ENCODE data around the gene TBC1D2B. TPM values are rescaled to one million over a fixed set of nuclear protein-coding genes. Genes with fewer than 3 reads are reported as not detected.

TBC1D2B gene
- total and polyA plus RNA-seq, 11 donors = 5.1 to 45.2 (median 10.1) TPM

DNA sequence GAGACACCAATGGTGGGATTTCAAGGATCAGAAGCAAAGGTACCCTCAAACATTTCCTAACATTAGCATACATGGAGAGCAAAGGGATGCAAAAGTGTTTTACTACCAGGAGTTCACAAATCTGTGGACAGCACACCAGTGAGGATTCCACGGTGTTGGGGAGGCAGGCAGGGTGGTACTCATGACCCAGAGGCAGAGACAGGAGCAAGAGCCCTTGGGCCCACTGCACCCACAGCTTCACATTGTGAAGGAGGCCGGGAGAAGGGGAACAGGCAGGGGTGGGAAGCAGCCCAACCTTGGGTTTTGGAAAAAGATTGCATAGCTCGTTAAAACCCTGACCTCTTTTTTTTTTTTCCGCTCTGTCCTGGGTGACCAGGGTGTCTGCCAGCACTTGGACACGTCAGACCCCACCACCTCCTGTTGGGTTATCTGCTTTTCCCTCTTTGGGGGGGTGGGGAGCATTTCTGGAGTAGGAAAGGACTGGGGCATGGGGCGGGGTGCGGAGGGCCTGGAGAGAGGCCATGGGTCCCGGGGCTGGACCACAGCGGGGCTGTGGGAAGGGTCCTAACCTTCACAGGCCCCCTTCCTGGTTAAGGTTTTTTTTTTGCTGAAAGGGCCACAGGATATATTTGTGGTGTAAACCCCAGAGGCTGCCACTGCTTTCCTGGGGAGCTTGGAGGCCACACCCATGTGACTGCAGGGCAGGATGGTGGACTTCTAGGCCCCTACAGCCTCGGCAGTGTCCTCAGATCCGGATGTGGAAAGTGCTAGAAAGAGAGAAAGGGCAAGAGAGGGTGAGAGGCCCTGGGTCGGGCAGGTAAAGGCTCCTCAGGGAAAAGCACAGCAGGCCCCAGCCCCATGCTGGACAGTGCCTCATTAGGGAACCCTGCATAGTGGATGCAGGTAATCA, 27.3 kb upstream of the TBC1D2B start:
- Histone ChIP-seq H3K27ac (peak overlapping the region in 1 of 12 donors; percentile 79), H3K27me3 (no peaks in the 10 kb centered on the region), H3K9me3 (no peaks in the 10 kb centered on the region), H3K36me3 (no peaks in the 10 kb centered on the region), H3K4me3 (no peak overlapping the region), H3K4me1 (peaks cover 0 to 37% (median 0%) of the 10 kb centered on the region in 12 donors)
- ATAC-seq (no peak), DNase-seq (peak in 1 of 5 donors; percentile 15)
- 89 to 96% (median 91%) methylated on average over 12 of the region's 12 CpGs for WGBS, 4 donors
- intact Hi-C loops (cut with DNase I) = loop anchor here in 3 of 10 donors (5.0 to 10.0 kb wide), 2 partner anchors 100 to 103 kb away; no protein-coding TSS in a partner anchor
- TF ChIP-seq POLR2A (IDR thresholded peaks at IDR 0.05) = no peak
- TF ChIP-seq, protein P1, sequence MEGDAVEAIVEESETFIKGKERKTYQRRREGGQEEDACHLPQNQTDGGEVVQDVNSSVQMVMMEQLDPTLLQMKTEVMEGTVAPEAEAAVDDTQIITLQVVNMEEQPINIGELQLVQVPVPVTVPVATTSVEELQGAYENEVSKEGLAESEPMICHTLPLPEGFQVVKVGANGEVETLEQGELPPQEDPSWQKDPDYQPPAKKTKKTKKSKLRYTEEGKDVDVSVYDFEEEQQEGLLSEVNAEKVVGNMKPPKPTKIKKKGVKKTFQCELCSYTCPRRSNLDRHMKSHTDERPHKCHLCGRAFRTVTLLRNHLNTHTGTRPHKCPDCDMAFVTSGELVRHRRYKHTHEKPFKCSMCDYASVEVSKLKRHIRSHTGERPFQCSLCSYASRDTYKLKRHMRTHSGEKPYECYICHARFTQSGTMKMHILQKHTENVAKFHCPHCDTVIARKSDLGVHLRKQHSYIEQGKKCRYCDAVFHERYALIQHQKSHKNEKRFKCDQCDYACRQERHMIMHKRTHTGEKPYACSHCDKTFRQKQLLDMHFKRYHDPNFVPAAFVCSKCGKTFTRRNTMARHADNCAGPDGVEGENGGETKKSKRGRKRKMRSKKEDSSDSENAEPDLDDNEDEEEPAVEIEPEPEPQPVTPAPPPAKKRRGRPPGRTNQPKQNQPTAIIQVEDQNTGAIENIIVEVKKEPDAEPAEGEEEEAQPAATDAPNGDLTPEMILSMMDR (IDR thresholded peaks at IDR 0.05) = no peak

DNA sequence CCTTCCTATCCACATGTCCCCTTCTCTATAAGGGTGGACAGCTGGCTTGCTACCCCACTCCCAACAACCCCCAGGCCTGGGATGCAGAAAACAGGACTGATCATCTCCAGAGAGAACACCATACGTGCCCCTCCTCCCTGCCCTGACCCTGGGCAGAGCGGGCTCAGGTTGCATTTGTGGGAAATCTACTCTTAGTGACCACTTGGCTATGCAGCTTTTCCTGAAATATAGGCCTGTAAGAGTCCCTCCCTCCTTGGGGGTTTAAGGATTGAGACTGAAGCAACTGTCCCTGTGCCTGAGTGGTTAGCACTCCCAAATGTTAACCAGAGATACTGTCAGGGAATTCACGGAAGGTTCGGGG, 26.6 kb upstream of the TBC1D2B start:
- Histone ChIP-seq H3K9me3 (no peaks in the 10 kb centered on the region), H3K4me1 (peaks cover 0 to 37% (median 0%) of the 10 kb centered on the region in 12 donors), H3K27ac (peak overlapping the region in 1 of 12 donors; percentile 79), H3K4me3 (no peak overlapping the region), H3K36me3 (no peaks in the 10 kb centered on the region), H3K27me3 (no peaks in the 10 kb centered on the region)
- TF ChIP-seq POLR2A (IDR thresholded peaks at IDR 0.05) = no peak
- TF ChIP-seq, protein P1 (IDR thresholded peaks at IDR 0.05) = no peak
- 87 to 96% (median 91%) methylated on average over 4 of the region's 4 CpGs for WGBS, 4 donors
- intact Hi-C loops (cut with DNase I) = loop anchor here in 1 of 10 donors (10.0 kb wide), 1 partner anchor 99 kb away; no protein-coding TSS in a partner anchor
- ATAC-seq (no peak), DNase-seq (no peak)

DNA sequence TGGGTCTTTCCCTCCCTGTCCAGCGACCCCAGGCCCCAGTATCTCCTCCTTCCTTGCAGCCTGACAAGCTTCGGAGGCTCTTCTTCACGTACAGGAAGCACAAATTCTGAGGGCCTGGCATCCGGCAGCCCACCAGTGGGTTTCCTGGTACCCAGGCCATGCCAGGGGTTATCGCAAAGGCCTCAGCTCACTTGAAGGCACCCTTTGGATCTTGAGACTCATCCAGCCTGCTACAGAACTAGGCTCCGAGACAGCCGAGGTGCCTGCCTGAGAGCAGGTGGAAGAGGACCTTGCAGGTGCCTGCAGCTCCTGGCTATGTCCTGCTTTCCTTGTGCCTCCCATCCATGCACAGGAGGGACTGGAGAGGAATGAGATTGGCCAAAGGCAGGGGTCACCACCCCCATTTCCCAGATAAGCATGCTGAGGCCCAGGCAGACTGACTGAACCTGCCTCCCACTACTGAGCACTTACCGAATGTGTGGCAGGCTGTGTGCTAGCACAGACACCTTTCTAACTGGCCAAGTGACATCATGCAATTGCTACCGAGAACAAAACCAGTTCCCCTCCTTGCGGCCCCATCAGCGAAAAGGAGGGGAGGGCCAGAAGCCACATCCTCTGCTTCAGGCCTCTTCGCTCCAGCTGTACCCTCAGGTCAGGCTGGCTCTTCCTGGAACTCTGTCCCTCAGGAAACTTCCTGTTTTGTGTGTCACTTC, 26.1 kb upstream of the TBC1D2B start:
- Histone ChIP-seq H3K4me1 (peaks cover 0 to 37% (median 0%) of the 10 kb centered on the region in 12 donors), H3K4me3 (no peak overlapping the region), H3K36me3 (no peaks in the 10 kb centered on the region), H3K27me3 (no peaks in the 10 kb centered on the region), H3K9me3 (no peaks in the 10 kb centered on the region), H3K27ac (peak overlapping the region in 1 of 12 donors; percentile 79)
- TF ChIP-seq POLR2A (IDR thresholded peaks at IDR 0.05) = no peak
- TF ChIP-seq, protein P1 (IDR thresholded peaks at IDR 0.05) = no peak
- peak in 1 of 5 donors; percentile 39 for DNase-seq
- 72 to 84% (median 82%) methylated on average over 7 to 12 of the region's 12 CpGs for WGBS, 4 donors
- intact Hi-C loops (cut with DNase I) = loop anchor here in 1 of 10 donors (10.0 kb wide), 1 partner anchor 99 kb away; no protein-coding TSS in a partner anchor
- ATAC-seq = peak in 1 of 4 donors; percentile 31

DNA sequence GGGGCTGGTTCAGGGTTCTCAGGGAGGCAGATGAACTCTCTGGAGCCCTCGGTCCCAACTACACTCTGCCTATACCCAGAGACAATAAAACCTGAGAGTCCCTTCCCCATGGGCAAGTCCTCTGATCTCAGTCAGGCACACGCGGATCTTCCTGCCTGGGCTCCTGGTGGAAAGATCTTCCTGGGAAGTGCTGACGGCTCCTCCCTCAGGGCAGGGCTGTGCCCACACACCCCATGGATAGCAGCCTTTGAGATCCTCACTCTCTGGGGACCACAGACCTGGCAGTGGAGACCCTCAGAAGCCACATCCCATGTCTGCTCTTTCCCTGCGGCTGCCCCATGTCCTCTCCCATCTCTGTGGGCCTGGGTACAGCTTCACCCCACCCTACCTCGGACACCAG, 25.2 kb upstream of the TBC1D2B start:
- DNase-seq (peak in 1 of 5 donors; percentile 9), ATAC-seq (no peak)
- Histone ChIP-seq H3K27ac (peak overlapping the region in 1 of 12 donors; percentile 79), H3K36me3 (no peaks in the 10 kb centered on the region), H3K9me3 (no peaks in the 10 kb centered on the region), H3K4me3 (no peak overlapping the region), H3K4me1 (peaks cover 0 to 37% (median 0%) of the 10 kb centered on the region in 12 donors), H3K27me3 (no peaks in the 10 kb centered on the region)
- intact Hi-C loops (cut with DNase I) = loop anchor here in 1 of 10 donors (10.0 kb wide), 1 partner anchor 98 kb away; no protein-coding TSS in a partner anchor
- TF ChIP-seq POLR2A (IDR thresholded peaks at IDR 0.05) = no peak
- TF ChIP-seq, protein P1 (IDR thresholded peaks at IDR 0.05) = no peak
- 86 to 91% (median 88%) methylated on average over 6 of the region's 6 CpGs for WGBS, 4 donors

Data from heart left ventricle (tissue), 16 donors.